ENCODE data around the gene LPCAT1. TPM values are rescaled to one million over a fixed set of nuclear protein-coding genes. Genes with fewer than 3 reads are reported as not detected.

LPCAT1 gene
- total and polyA plus RNA-seq, 10 of the 15 experiments (the other 5 are each of a cell fraction or from before 2014, with no cell fraction given), result 2.3 to 109 (median 72.7) TPM

GRCh38 chr5:1501372-1502045 is 22.3 kb downstream of the LPCAT1 start (continued):
- TF ChIP-seq NKRF (conservative IDR thresholded peaks at IDR 0.05), result no peak
- no peak for TF ChIP-seq RFX5 (IDR thresholded peaks at IDR 0.05; ENCODE audit: low read depth, low read length)
- TF ChIP-seq BACH1 (IDR thresholded peaks at IDR 0.05; ENCODE audit: borderline replicate concordance), result no peak
- no peak for TF ChIP-seq CREB1 (IDR thresholded peaks at IDR 0.05; ENCODE audit: low read depth)
- no peak for TF ChIP-seq HSF1 (IDR thresholded peaks at IDR 0.05; ENCODE audit: low read depth, low read length)
- no peak for TF ChIP-seq CBX5 (IDR thresholded peaks at IDR 0.05; ENCODE audit: low read depth)
- TF ChIP-seq RUNX3 (IDR thresholded peaks at IDR 0.05; ENCODE audit: low read length), result no peak

- peaks cover 6 to 26% of the 10 kb centered on the region in 2 experiments for H3K36me3 ChIP-seq (ENCODE audit: control insufficient read depth in 2 of 2, insufficient read depth in 2 of 2, low read length in 1 of 2)
- H2AFZ ChIP-seq (ENCODE audit: control insufficient read depth, low read depth, low read length), result no peak overlapping the region
- SMC1A ChIA-PET (ENCODE audit: uncharacterized antibody, unreplicated experiment), result interaction anchor here (1.1 to 6.1 kb wide), 3 partner anchors 14 to 35 kb away, joined by 3 to 93 read pairs (median 9); no protein-coding TSS in a partner anchor
- peak overlapping the region; percentile 39; the same call in 1 of the 2 replicates for H3K27ac ChIP-seq (ENCODE audit: control insufficient read depth, insufficient read depth)
- no peak for DNase-seq (ENCODE audit: low read depth, low spot score)
- no TSS peak for BruUV-seq (replicated peaks)
- intact Hi-C loops (cut with micrococcal nuclease; ENCODE audit: unreplicated experiment), result no loop called here
- no peaks in the 10 kb centered on the region for H4K20me1 ChIP-seq (ENCODE audit: control insufficient read depth, insufficient read depth)
- ATAC-seq, result no peak
- 88% methylated on average over 16 of the region's 16 CpGs for WGBS (ENCODE audit: insufficient coverage, insufficient replicate concordance, low lambda C conversion rate, missing lambda C conversion rate)
- no peaks in the 10 kb centered on the region for H3K27me3 ChIP-seq (replicated peaks in 1 of 2; ENCODE audit: control insufficient read depth in 2 of 2, insufficient read depth in 2 of 2, low read length in 1 of 2)
- peaks cover 99% of the 10 kb centered on the region for H3K4me1 ChIP-seq (ENCODE audit: control insufficient read depth, insufficient read depth, low read length)
- H3K79me2 ChIP-seq (ENCODE audit: control insufficient read depth, insufficient read depth, low read length), result peaks cover 65% of the 10 kb centered on the region
- H3K4me3 ChIP-seq, result no peak overlapping the region
- CTCF ChIA-PET, result interaction anchor here (2.2 kb wide), 1 partner anchor 21 kb away, joined by 11 read pairs; no protein-coding TSS in a partner anchor
- H3K4me2 ChIP-seq (ENCODE audit: control insufficient read depth, insufficient read depth), result no peak overlapping the region
- RAD21 ChIA-PET (ENCODE audit: unreplicated experiment), result interaction anchor here (2.5 to 2.9 kb wide), 2 partner anchors 15 to 35 kb away, joined by 18 to 33 read pairs; no protein-coding TSS in a partner anchor
- in situ Hi-C loops (cut with MboI), result no loop called here
- no peak for FAIRE-seq
- TF ChIP-seq MXI1 (IDR thresholded peaks at IDR 0.05; ENCODE audit: low read depth, low read length) (no peak), EED (IDR thresholded peaks at IDR 0.05; ENCODE audit: low read depth) (no peak), HDGF (IDR thresholded peaks at IDR 0.05) (no peak)
- POLR2A ChIA-PET, result interaction anchor here (2.1 to 6.3 kb wide), 4 partner anchors 14 to 35 kb away, joined by 11 to 108 read pairs (median 20); partner anchors contain the start of gene LPCAT1
- no peak overlapping the region for H3K9ac ChIP-seq (ENCODE audit: control insufficient read depth, insufficient read depth, low read length)
- H3K9me3 ChIP-seq (replicated peaks; ENCODE audit: control insufficient read depth, insufficient read depth, low read length), result no peaks in the 10 kb centered on the region
Measured at GRCh38 chr5:1500411-1501091, 23.2 kb downstream of the LPCAT1 start.
